GM19463 (cell line): Measurements from ENCODE around the gene LRFN5.
"Not testable (repeated sequence)": the region's sequence is repeated elsewhere in the genome, so short reads cannot be mapped to it uniquely, and the experiment has no call there.

Experiments used
- ATAC-seq: cut with Tn5 transposase; IDR thresholded peaks from one replicate; pipeline ENCODE4 v1.9.1; 2021; ENCODE audit warnings: mild to moderate bottlenecking, moderate library complexity; ENCODE audit not compliant: unreplicated experiment

The LRFN5 gene

DNA sequence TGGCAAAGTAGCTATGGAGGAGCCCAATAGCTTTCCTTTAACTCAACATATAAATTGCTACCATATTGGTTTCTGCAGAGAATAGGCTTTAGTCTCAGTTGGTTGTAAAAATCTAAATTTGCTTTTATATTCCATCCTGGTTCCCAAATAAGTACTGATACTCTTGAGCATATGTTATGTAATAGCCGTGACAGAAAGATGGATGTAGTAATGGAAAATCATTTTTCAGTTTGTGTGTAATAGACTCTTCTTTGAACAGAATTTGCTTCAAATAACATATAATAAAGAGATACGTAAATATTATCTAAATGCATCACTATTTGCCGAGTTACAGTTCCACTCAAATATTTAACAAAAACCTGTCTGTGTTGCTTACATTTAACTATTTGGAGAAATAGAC is 271.6 kb downstream of the LRFN5 start:
- no peak for ATAC-seq

DNA sequence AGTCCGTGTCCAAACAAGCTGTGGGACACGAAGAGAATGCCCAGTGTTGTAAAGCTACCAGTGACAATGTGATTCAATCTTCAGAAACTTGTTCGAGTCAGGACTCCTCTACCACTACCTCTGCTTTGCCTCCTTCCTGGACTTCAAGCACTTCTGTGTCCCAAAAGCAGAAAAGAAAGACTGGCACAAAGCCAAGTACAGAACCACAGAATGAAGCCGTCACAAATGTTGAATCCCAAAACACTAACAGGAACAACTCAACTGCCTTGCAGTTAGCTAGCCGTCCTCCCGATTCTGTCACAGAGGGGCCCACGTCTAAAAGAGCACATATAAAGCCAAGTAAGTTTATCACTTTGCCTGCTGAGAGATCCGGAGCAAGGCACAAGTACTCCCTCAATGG is 284.9 kb downstream of the LRFN5 start:
- ATAC-seq, result no peak

DNA sequence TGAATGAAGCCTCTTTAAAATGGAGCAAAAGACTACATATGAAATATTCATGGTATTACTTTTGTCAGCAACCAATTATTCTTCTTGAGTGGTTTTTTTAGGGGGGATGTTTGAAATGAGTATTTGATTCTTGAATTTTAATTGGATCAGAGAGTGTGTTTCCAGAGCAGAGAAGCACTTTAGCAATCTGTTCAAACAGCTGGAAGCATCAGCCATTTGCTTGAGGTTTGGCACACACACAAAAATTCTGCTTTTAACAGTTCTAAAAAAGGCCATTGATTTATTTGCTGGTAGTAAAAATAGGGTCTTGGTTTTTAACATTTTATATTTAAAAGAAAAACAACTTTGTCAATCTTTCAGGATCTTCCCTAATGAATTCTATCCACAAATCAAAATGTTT is 292.7 kb downstream of the LRFN5 start:
- ATAC-seq, result no peak

DNA sequence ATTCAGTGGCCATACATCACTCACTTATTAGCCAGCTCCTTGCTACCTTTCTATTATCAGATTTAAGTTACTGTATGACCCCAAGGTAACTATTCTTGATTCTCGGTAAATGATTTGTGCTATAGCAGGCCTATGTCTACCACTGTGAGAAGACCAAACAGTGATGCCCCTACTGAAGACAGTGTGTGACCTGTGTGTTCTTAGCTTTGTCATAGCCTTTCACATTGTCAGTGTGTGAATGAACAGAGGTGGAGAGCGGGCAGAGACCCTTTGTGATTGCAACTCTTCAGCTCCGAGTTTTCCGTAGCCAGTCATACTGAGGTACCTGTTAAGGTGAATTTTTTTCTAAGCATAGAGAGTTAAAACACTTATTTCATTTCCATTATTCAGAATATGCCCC is 294.0 kb downstream of the LRFN5 start:
- no peak for ATAC-seq

DNA sequence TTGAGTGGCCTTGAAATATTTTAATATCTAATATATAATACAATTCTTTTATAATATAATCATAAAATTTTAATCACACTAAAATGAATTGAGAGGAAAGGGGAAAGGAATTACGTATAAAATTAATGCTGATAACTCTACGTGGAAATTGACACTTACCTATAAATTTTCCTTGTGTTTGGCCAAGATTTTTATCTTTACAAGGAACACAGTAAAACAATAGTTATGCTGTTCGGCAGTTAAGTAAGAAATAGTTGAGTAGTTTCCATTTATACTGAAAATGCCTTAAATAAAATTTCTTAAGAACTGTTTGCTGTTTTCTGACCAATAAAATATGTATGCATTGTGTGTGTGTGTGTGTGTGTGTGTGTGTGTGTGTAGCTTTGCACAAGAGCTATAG is 294.4 kb downstream of the LRFN5 start:
- ATAC-seq, result no peak

DNA sequence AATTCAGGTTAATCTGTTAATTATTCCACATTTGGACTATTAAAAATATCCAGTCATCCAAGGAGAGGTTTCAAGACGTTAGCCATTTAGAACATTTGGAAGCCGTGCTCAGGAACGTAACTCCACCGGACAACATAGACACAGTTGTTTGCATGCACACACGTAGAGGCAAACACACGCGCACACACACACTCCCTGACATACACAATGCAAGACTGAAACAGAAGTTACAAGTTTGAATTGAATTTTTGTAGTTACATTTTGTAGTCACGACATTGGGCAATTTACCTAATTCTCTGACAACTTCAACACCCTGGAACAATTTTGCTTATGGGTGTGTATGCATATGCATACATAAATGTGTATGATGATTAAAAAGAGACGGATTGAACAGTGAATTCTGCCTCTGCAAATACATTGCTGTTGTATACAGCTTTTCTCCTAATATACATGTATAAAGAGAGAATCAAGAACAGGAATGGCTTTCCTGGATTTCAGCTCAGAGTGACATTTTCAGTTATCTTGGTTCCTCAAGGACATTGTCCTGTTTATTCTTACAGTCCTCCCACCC is 298.8 kb downstream of the LRFN5 start:
- no peak for ATAC-seq

DNA sequence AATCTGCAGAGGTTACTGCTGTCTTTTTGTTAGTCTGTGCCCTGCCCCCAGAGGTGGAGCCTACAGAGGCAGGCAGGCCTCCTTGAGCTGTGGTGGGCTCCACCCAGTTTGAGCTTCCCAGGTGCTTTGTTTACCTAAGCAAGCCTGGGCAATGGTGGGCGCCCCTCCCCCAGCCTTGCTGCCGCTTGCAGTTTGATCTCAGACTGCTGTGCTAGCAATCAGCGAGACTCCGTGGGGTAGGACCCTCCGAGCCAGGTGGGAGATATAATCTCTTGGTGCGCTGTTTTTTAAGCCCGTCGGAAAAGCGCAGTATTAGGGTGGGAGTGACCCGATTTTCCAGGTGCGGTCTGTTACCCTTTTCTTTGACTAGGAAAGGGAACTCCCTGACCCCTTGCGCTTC is 304.5 kb downstream of the LRFN5 start:
- not testable (repeated sequence) for ATAC-seq

DNA sequence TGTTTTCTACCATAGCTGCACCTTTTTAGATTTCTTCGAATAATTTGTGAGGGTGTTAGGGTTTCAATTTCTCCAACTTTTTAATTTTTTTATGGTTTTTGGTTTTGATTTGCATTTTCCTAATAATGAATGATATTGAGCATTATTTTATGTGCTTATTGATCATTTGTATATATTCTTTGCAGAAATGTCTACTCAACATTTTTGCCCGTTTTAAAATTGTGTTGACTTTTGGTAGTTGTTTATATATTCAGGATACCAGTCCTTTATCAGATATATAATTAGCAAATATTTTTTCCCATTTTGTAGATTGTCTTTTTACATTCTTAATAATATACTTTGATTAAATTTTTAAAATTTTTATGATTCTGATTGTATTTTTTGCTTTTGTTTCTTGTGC is 306.7 kb downstream of the LRFN5 start:
- ATAC-seq, result no peak

DNA sequence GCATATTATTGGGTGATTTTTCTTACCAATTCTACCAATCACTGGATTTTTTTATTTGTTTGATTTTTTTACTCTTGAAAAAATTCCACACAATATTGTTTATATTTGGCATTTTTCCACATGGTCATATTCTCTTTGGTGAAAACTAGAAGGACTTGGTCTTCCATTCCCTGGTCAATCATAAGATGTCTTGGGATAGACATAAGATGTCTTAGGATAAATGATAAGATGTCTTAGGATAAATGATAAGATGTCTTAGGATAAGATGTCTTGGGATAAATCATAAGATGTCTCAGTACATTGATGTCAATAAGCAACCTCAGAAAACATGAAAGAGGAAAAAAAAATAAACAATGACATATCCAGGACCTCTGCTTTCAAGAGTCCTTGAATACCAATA is 309.1 kb downstream of the LRFN5 start:
- no peak for ATAC-seq

DNA sequence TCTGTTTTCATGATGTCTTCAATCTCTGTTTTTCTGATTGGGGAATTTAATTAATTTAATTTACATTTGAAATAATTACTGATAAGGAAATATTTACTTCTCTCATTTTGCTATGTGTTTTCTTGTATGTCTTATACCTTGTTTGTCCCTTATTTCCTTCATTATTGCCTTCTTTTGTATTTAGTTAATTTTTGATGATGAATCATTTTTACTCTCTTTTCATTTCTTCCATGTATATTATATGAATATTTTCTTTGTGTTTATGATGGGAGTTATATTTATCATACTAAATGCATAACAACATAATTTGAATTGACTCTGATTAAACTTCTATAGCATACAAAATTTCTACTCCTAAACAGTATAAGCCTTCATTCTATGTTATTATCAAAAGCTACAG is 309.6 kb downstream of the LRFN5 start:
- ATAC-seq, result no peak

DNA sequence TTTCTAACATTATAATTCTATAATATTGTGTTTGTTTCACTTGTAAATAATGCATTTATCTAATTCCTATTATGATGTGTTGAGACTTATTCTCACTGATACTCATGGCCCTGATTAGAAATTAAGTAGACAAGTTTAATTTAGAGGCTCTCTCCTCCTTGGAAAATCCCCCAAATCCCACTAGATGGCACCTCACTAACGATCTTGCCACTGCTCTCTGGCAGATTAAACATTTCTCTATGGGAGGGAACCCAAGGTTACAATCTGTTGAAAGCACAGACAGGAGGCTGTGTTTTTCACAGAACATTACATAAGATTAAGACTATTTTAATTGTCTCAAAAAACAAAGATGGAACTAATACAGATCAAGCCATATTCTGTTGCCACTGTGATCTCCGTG is 318.7 kb downstream of the LRFN5 start:
- ATAC-seq, result no peak

DNA sequence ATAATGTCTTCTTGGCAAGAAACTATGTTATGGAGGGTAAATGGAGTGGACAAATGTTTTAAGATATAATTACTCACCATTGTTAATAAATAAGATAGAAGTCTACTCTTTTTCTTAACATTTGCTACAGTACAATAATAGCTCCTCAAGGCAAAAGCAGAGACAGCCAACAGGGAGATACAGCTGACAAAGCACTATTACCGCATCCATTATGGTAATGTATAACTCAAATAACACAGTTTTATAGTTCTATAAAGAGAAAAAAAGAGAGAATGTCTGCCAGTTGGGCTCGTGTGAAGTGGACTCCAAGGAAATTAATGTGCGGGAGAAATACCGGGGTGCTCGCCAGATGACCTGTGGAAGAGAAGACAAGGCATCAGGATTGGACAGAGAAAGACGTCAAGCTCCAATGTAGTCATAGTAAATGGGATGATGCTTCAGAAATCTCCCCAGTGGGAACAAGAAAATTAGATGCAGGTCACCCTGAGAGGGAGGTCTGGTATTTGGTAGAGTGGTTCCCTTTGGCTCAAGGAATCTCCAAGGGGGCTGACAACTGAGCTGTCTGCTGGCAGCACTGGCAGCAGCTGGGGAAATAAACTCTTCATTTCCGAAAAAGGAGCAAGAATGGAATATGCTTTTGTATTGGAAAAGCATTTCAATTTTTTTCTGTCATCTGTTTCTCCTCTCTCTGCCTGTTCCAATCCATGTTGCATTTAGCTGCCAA is 343.9 kb downstream of the LRFN5 start:
- ATAC-seq, result no peak
